SKM-1 (cell line): Measurements from ENCODE around the gene GRB2.
A peak's percentile ranks its signal among the peaks of the same experiment; 100 is the strongest.

ENCODE experiments used
- DNase-seq: peaks from one replicate; lab custom pipeline; 2025; ENCODE audit not compliant: unreplicated experiment; lab: John Stamatoyannopoulos, UW

The GRB2 gene

DNA sequence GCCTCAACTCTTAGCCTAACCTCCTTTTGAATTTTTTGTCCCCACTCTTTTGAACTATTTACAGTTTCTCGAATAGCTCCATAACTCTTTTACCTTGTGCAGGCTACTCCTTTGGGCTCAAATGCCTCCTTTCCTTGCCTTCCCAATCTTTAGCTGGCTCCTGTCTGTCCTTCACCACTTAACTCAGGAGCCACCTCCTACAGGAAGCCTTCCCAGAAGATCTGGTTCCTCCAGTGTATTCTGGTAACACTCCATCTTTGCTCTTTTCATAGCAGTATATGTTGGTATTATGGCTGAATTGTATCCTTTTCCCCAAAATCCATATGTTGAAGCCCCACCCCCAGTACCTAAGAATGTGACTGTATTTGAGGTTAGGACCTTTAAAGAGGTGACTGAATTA is 9.0 kb upstream of the GRB2 start:
- no peak for DNase-seq

DNA sequence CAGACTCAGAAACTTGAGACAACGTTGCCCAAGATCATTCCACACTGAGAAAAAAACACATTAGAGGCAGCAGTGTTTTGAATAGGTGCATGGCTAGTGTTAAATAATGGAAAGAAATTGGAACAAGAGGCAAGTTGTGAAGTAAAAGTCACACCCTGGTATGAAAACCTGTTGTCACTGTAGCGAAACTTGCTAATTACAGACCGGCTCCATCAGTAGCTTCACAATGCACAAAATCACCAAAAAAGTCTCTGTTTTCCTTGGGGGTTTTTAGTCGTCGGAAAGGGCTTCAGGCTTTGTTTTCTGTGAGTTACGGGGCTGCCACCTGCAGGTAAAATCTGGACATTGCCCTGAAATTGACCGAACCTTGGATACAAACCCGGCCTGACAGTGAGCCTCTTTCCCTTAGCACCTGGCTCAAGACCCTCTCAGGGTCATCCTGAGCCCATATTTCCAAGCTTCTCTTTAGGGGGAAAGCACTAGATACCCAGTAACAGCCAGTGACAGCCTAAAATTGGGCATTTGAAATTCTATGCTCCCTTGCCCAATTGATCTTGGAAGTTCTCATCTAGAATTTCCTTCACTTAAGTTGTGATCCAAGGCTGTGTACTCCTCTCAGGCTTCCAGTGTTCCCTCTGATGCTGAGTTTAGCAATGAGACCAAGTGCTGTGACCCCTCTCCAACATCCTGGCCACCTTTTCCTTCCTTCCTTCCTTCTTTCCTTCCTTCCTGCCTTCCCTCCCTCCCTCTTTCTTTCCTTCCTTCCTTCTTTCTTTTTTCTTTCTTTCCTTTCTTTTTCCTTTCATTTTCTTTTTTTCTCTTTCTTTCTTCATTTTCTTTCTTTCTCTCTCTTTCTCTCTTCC is 7.2 kb upstream of the GRB2 start:
- peak; percentile 19 for DNase-seq

DNA sequence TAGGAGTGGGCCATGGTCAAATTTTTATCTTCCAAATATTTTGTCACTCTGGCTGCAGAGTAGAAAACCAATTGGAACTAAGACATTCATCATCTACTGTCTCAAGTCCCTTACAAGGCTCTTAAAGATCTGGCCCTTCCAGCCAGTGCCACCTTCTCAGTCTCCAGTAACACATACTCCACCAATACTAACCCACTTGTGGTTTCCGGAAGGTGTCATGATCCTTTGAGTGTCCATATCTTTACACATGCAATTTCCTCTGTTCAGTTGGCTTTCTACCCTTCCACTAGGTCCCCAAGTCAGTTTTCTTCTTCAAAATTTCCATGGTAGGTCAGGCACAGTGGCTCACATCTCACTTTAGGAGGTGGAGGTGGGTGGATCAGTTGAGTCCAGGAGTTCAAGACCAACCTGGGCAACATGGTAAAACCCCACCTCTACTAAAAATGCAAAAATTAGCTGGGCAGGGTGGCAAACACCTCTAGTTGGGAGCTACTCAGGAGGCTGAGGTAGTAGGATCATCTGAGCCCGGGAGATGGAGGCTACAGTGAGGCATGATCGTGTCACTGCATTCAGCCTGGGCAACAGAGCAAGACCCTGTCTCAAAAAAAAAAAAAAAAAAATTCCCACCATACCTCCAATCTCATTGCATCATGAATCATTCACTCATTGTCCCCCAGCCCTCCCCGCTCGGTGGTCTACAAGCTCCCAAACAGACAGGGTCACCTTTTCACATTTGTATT is 6.0 kb upstream of the GRB2 start:
- DNase-seq = no peak

DNA sequence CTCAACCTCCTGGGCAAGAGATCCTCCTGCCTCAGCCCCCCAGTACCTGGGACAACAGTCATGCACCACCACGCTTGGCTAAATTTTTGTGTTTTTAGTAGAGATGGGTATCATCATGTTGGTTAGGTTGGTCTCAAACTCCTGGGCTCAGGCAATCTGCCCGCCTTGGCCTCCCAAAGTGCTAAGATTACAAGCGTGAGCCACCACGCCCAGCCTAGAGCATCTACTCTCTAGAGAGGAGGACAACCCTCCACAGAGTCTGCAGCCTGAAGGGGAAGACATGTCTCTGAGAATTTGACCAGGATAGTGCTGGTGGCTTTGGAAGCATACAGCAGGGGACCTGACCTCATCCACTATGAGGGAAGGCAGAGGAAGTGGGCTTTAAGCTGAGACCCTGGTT is 4.7 kb upstream of the GRB2 start:
- DNase-seq = no peak

DNA sequence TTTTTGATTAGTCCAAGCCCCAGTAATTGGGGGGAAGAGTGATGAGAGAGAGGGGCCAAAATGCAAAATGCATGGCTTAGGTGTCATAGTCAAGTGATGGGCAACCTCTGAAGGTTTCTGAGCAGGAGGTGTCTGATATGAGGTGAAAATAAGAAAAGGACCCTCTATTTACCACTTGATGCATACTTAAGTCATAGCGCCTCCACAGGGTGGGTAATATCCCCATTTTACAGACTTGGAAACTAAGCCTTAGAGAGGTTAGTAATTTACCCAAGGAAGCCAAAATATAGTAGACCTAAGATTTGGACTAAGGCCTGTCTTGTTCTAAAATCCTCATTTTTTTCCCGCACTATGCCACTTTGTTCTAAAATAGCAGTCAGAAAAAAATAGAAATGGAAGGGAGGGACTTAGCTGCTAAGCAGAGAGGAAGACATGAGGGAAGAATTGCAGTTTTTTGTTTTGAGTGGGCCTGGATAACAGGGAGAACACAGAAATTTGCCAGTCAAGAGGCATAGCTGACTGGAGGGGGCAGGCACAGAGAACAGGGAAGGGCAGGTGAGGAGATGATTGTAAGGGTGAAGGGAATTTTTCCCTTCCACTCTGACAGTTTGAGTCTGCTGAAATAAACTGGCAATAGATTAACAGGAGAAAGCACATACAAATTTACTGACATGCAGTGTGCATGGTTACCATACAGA is 2.3 kb upstream of the GRB2 start:
- no peak for DNase-seq

DNA sequence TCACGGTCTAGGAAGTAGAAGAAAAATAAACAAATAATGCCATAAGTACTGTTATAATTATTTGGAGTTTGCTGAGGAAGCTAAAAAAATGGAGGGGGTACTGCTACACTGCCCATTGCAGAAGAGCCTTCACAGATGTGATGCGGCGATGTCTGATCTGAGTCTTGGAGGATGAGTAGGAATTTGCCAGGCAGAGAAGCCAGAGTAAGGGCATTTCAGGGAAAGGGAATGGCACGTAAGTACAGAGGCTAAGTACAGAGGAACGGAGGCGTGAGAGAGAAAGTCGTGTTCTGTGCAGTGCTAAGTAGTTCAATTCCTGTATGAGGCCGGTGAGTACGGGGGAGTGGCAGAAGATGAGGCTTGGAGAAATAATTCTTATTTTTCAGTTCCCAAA is 741 bp upstream of the GRB2 start:
- DNase-seq = no peak

DNA sequence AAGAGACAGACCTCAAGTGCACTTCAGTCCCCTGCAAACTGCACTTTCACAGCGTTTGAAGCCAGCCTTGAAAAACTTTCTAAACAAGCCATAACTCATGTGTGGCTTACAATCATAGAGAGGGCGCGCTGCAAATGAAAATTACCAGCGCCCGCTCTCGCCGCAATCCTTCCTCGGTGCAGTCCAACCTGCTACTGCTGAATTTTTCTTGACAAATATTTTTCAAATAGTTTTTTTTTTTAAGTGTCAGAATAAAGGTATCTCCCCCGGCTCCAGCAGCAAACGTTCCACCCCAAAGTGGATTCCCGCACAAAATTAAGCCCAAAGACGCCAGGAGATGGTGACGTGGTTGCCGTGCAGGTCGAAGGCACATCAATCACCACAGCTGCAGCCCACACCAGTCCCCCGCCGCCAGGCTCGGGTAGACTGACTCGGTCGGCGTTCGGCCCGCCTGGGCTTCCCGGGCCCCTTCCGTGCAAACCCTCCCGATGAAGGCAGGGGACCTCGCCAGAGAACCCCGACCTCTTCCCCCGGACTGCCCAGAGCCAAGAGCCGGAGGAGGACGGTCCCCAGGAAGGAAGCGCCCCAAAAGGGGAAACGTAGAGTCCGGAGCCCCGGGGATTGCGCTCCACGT is 630 bp downstream of the GRB2 start:
- no peak for DNase-seq

DNA sequence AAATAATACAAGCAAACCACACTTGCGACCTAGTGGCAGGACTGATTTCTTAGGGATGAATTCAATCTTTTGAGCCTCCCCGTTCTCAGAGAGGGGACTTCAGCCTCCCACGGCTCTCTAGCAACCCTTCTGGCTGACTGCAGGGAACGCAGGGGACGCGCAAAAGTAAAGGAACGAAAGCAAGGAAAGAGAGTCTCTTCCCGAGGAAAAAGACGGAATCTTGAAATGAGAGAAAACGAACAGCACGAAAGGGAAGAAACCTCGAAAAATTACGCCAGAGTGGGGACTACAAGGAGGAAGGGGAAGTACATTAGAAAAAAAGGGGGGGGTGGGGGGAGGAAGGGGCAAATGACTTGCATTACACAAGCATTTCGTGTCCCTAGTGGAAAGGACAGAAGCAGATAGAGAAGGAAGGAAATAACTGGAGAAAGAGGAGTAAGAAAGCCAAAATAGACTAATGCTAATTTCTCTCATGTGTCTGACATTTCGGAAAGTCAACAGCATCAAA is 1.2 kb downstream of the GRB2 start:
- DNase-seq = peak; percentile 84

DNA sequence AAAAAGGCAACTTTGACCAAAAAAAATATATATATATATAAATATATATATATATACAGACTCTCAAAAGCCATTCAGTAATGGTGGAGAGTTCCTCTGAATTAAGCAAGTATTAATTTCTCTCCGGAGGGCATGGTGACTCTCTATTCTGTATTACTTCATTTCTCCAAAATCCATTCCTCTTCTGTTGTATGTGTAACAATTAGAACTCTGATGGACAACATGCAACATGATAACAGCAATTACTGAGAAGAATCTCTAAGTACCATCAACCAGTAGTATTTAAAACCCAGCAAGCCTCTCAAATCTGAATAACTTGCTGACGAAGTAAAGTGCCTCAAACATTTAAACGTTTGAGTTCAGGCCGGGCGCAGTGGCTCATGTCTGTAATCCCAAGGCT is 2.3 kb downstream of the GRB2 start:
- no peak for DNase-seq

DNA sequence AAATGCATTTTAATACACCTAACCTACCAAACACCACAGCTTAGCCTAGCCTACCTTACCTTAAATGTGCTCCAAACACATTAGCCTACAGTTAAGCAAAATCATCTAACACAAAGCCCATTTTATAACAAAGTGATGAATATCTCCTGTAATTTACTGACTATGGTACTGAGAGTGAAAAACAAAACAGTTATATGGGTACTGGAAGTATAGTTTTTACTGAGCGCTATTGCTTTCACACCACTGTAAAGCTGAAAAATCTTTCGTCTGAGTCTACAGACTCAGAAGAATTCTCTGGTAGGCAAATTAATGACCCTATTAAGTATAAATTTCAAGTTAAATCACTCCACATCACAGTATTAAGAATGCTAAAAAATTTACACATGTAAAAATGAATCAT is 3.5 kb downstream of the GRB2 start:
- DNase-seq = no peak

DNA sequence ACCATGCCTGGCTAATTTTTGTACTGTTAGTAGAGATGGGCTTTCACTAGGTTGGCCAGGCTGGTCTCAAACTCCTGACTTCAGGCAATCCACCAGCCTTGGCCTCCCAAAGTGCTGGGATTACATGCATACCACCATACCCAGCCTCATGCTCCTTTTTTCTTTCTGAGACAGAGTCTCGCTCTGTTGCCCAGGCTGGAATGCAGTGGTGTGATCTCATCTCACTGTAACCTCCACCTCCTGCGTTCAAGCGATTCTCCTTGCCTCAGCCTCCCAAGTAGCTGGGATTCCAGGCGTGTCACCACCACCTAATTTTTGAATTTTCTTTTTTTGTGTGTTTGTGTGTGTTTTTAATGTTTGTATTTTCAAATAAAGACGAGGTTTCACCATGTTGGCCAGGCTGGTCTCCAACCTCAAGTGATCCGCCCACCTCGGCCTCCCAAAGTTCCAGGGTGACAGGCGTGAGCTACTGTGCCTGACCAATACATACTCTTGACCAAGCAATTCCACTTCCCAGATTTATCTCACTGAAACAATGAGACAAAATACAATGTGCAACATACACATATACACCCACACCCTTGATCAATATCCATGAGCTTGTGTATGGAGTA is 5.0 kb downstream of the GRB2 start:
- DNase-seq = no peak

DNA sequence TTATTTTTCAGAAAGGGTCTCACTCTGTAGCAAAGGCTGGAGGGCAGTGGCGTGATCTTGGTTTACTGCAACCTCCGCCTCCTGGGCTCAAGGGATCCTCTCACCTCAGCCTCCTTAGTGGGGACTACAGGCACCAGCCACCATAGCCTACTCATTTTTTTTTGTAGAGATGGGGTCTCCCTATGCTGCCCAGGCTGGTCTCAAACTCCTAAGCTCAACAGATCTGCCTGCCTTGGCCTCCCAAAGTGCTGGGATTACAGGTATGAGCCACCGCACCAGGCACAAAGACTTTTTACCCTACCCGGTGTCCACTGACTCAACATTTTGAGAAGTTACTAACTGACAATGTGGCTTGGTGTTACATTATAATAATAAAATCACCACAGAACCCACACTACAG is 7.2 kb downstream of the GRB2 start:
- DNase-seq = no peak

DNA sequence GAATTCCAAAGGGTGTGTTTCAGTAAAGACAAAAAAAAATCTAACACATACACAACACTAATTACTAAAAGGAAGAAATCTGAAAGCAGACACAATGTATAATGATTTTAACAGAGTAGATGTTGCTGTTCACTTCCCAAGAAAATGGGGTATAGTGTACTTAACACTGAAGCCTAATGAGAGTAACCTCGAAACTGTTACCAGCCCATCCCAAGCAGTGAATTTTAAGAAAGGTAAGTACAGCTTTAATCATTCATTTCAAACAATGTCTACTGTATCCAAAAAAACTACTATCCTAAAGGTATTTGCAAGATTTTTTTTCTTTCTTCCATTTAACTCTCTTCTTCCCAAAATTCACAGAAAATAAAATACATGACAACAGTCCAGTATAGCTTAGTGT is 8.3 kb downstream of the GRB2 start:
- no peak for DNase-seq

DNA sequence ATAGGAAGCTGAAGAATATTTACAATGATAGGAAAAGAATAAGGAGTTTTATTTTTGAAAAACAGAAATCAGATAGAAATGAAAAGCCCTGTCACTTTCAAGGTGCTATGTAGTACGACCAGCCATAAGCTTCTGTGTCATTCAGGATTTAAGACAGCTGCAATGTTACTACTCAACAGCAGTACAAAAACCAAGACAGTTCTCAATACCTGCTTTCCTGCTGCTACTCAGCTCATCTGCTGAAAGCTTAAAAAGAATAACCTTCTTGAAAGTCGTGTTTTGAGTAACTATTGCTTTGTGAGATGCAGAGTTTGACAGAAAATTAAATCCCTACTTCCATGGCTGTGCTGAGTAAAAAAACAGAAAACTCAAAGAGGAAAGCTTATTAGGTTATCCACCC is 8.7 kb downstream of the GRB2 start:
- DNase-seq = no peak

DNA sequence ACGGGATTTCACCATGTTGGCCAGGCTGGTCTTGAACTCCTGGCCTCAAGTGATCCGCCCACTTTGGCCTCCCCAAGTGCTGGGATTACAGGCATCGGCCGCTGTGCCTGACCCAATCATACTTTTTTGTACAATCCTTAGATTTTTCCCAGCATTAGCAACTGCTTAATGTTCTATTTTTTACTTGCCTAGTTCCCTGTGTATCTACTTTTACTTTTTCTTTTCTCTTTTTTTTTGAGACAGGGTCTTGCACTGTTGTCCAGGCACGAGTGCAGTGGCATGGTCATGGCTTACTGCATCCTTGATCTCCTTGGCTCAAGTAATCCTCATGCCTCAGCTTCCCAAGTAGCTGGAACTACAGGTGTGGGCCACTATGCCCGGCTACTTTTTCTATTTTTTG is 9.5 kb downstream of the GRB2 start:
- DNase-seq = no peak

DNA sequence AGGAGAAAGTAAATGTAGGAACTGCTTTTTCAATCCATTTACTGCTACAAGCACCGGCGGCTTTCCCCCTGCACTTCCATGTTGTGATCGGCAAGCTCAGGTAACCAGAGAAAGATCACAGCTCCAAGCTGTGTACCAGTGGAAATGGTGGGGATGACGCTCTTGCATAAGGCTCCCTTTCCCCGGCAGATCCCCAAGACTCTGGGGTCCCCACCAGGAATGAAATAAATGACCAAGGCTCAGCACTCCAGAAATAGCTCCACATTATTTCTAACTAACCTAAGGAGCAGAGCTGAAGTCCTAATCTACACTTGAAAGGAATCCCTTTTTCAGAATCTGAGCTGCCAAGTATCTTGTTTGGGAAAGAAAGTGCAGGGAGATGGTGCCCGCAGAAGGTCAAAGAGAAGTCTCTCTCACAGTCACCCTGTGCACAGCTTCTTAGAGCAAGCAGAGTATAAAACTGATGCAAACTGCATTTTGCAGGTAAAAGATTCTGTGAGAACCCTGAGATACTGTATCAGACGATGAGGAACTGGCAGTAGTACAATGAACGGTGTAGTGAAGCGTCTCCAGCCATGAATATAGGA is 11.1 kb downstream of the GRB2 start:
- DNase-seq = no peak

DNA sequence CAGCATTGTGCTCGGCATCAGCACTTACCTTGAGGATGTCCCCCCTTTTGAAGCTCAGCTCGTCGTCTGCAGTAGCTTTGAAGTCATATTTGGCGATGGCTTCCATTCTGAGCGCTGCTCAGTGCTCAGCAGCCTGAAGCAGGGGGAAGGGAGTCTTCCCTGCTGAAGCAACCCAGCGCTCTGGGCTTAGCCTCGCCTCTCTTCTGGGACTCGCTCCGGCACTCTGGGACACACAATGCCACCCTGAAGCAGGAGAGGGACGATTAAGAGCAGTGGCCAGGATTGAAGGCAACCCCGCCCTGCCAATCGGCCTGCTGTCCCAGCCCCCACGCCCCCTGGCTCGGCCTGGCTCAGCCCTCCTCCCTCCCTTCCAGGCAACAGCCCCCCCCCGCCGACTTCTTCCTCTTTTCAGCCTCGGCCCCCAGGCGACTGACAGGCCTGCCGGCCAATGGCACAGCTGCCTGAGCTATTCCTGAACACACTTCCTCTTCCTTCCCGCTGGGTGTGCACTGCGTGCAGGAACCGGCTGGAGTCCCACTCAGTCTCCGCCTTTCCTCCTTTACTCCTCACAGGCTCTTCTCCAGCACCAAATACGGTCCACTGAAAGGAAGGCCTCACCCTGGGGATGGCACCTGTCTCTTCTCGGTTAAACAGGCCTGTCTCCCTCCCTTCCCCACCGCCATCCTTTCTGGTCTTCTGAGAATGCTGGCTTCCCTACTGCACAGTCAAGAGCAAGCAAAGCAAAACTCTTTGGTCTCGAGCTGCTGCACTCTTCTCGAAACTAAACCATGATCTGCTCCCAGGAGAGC is 11.8 kb downstream of the GRB2 start:
- DNase-seq = peak; percentile 92

DNA sequence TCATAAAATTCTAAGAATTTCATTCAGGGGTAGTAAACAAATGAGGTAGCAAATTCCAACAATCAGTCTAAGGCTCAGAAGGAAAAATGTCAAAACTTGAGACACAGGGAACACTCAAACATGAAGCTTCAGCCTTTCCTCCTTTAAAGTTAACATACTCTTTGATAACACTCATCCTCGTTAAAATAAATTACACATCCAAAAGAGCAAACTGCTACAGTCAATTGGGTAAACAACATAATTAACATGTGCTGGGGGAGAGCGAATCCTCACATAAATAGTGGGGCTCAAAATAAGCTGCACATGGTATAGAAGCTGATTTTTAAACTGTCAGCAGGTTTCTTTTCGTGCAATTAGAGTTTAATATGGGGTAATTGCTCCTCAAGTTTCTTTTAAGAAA is 12.9 kb downstream of the GRB2 start:
- no peak for DNase-seq

DNA sequence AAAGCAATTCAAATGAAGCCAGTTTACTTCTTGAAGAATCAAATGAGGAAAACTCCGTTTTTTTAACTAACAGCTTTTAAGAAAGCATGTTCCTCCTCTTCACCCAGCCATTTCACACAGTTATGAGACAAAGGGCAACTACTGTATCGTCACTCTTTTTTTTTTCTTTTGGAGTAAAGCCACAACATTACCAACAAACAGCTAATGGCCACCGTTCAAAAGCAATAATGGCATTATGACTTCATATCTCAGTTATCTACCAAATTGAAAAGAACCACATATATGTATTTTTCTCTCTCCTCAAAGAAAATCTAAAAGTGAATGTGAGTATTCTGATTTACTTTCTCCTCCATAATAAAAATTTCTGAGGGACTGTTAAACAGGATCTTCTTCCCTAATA is 14.5 kb downstream of the GRB2 start:
- no peak for DNase-seq
